Heart right ventricle (tissue), 16 donors: ENCODE measurements around the gene PITX2. TPM values are rescaled to one million over a fixed set of nuclear protein-coding genes. Genes with fewer than 3 reads are reported as not detected.

Experiments
- ATAC-seq, 8 donors: fragments of 200-7000 bp; cut with Tn5 transposase; one replicate each; pipeline ENCODE4 v1.9.1; 2020; ENCODE audit warnings: mild to moderate bottlenecking in 8 of 8, moderate library complexity in 8 of 8, moderate number of reproducible peaks in 1 of 8
- DNase-seq, 2 donors: peaks; one replicate each; pipeline ENCODE4 v3.0.0-alpha.2; 2020
- H3K27ac ChIP-seq, 10 donors: fragments of 200-600 bp; sonication (generic) in 2 of 10; one replicate each; pipeline versions ENCODE4 v1.5.0 to v1.8.0; 2020 to 2022; ENCODE audit warnings: mild to moderate bottlenecking in 3 of 10
- H3K27me3 ChIP-seq, 7 donors: fragments of 200-600 bp; one replicate each; pipeline ENCODE4 v1.8.0; 2021 to 2022; ENCODE audit warnings: mild to moderate bottlenecking in 2 of 7
- H3K36me3 ChIP-seq, 9 donors: fragments of 200-600 bp; sonication (generic) in 1 of 9; one replicate each; pipeline versions ENCODE4 v1.5.0 to v1.8.0; 2020 to 2022; ENCODE audit warnings: mild to moderate bottlenecking in 2 of 9
- H3K4me1 ChIP-seq, 9 donors: fragments of 200-600 bp; sonication (generic) in 1 of 9; one replicate each; pipeline versions ENCODE4 v1.5.0 to v1.8.0; 2020 to 2022; ENCODE audit warnings: mild to moderate bottlenecking in 4 of 9
- H3K4me3 ChIP-seq, 10 donors: fragments of 200-600 bp; sonication (generic) in 2 of 10; one replicate each; pipeline versions ENCODE4 v1.5.0 to v1.8.0; 2020 to 2022; ENCODE audit warnings: mild to moderate bottlenecking in 7 of 10, moderate library complexity in 2 of 10
- H3K9me3 ChIP-seq, 11 donors: fragments of 200-600 bp in 10 of 11; sonication (generic) in 2 of 11; one replicate each; pipeline versions ENCODE4 v1.5.0 to v1.8.0; 2013 to 2022; ENCODE audit warnings: mild to moderate bottlenecking in 2 of 11, control low read depth in 1 of 11, moderate library complexity in 1 of 11
- WGBS, 2 donors: extraction: QIAGEN DNeasy Blood & Tissue Kit; methylation state at CpG; one replicate each; pipeline ENCODE4 v1.1.7; 2013; ENCODE audit warnings: inconsistent platforms in 1 of 2; 5-methylcytosine and 5-hydroxymethylcytosine counted together
- intact Hi-C, 10 donors: fragments of 100-400 bp; cut with DNase I; formaldehyde crosslinking; loops; one replicate each; pipeline versions ENCODE4 v1.11.1 to v1.14.2; 2022
- polyA plus RNA-seq, 2 donors: library from polyadenylated mRNA; stranded (reverse); fragments of 200-250 nt; gene quantifications; one replicate each; pipeline ENCODE4 v1.2.3, GENCODE V29; 2013
- total RNA-seq, 10 donors: library from RNA; stranded (reverse); fragmentation: NEBNext Ultra II Directional in 3 of 10; extraction: Animal tissue kit (Norgen Biotek cat#: 25700) in 3 of 10; gene quantifications; one replicate each; pipeline versions ENCODE4 v1.2.1 to v1.2.4, GENCODE V29; 2021 to 2023
- TF ChIP-seq, protein P1 (sequence below), 9 donors: fragments of 200-600 bp; sonication (generic) in 2 of 9; IDR thresholded peaks; one replicate each; pipeline versions ENCODE4 v1.5.0 to v1.8.0; 2021 to 2022; ENCODE audit warnings: antibody characterized with exemption in 9 of 9, mild to moderate bottlenecking in 5 of 9, moderate library complexity in 1 of 9
- donor health status: Arrhythmogenic right ventricular cardiomyopathy.
- donor health status: ischemic (EF 13 %, LVEDD 7.1; RV severe dilation, severe dysfunction).
- donor health status: healthy with polysubstance abuse.
- donor health status: DM: no; HTN: yes; CAD: no.
- donor health status: DM: no; HTN: no; CAD: no.
- donor health status: ischemic (EF 25% LVEDD 6.9; RV normal size, moderate dysfunction).
- donor health status: ischemic (EF 25% LVEDD 5.7; RV mildly dilated, moderate dysfunction).
- donor health status: healthy.
- donor health status: DM: yes; HTN: yes; CAD: no.
- donor health status: Ischemic cardiomyopathy.
- donor health status: ischemic (EF 35%, LVEDD 5.7; RV mildly dilated, moderate dysfunction).
- donor health status: nonischemic (EF 11% LVEDD 7.7; RV severe dilation, severe dysfunction).
- donor health status: DM: yes; HTN: yes; CAD: no.
- donor health status: PGD.
- donor health status: ischemic (EF 29% LVEDD 5.4; RV normal size, mild dysfunction).
- donor health status: nonischemic (EF 23%, LVEDD 6.1; RV moderate dilation, normal function).

PITX2 gene
- total and polyA plus RNA-seq, 12 donors: 0.04 to 0.57 (median 0.10) TPM; not detected in 9

DNA sequence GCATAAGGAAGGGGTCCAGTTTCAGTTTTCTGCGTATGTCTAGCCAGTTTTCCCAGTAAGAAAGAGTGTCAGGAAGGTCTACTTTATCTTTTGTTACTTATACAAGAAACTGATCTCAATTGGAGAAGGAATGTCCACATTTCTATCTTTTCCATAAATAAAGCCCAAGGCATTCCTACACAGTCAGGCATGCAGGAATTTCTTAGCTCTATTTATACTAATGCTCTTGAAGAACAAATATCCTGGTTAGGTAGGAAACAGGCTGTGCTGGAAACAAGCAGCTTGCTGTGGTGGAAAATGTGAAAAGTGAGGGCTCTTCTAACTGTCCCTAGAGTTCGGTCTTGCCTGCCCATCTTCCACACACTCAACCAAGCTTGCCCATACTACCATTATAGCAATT is 37.9 kb upstream of the PITX2 start:
- ATAC-seq (no peak), DNase-seq (no peak)
- Histone ChIP-seq H3K36me3 (no peaks in the 10 kb centered on the region), H3K9me3 (peaks cover 0 to 10% (median 0%) of the 10 kb centered on the region in 11 donors), H3K4me1 (no peaks in the 10 kb centered on the region), H3K27me3 (peaks cover 0 to 26% (median 0%) of the 10 kb centered on the region in 7 donors), H3K27ac (no peak overlapping the region), H3K4me3 (no peak overlapping the region)
- TF ChIP-seq, protein P1, sequence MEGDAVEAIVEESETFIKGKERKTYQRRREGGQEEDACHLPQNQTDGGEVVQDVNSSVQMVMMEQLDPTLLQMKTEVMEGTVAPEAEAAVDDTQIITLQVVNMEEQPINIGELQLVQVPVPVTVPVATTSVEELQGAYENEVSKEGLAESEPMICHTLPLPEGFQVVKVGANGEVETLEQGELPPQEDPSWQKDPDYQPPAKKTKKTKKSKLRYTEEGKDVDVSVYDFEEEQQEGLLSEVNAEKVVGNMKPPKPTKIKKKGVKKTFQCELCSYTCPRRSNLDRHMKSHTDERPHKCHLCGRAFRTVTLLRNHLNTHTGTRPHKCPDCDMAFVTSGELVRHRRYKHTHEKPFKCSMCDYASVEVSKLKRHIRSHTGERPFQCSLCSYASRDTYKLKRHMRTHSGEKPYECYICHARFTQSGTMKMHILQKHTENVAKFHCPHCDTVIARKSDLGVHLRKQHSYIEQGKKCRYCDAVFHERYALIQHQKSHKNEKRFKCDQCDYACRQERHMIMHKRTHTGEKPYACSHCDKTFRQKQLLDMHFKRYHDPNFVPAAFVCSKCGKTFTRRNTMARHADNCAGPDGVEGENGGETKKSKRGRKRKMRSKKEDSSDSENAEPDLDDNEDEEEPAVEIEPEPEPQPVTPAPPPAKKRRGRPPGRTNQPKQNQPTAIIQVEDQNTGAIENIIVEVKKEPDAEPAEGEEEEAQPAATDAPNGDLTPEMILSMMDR (IDR thresholded peaks at IDR 0.05): no peak
- WGBS, 2 donors: 81 to 90% methylated on average over 2 of the region's 2 CpGs
- intact Hi-C loops: no loop called here

GRCh38 chr4:110654254-110654635 is 31.4 kb upstream of the PITX2 start:
- Histone ChIP-seq H3K4me3 (no peak overlapping the region), H3K9me3 (peaks cover 0 to 9% (median 0%) of the 10 kb centered on the region in 11 donors), H3K4me1 (no peaks in the 10 kb centered on the region), H3K36me3 (no peaks in the 10 kb centered on the region), H3K27me3 (peaks cover 0 to 24% (median 0%) of the 10 kb centered on the region in 7 donors), H3K27ac (no peak overlapping the region)
- no peak for DNase-seq
- no peak for ATAC-seq
- intact Hi-C loops: no loop called here
- TF ChIP-seq, protein P1 (IDR thresholded peaks at IDR 0.05): no peak

GRCh38 chr4:110653321-110654253 is 30.7 kb upstream of the PITX2 start:
- H3K4me3 ChIP-seq: no peak overlapping the region
- intact Hi-C loops: no loop called here
- peaks cover 0 to 22% (median 0%) of the 10 kb centered on the region in 7 donors for H3K27me3 ChIP-seq
- no peaks in the 10 kb centered on the region for H3K4me1 ChIP-seq
- no peak for DNase-seq
- 72% methylated on average over 6 of the region's 6 CpGs for WGBS, 2 donors
- TF ChIP-seq, protein P1 (IDR thresholded peaks at IDR 0.05): no peak
- H3K27ac ChIP-seq: no peak overlapping the region
- peaks cover 0 to 3% (median 0%) of the 10 kb centered on the region in 11 donors for H3K9me3 ChIP-seq
- ATAC-seq: no peak
- H3K36me3 ChIP-seq: no peaks in the 10 kb centered on the region

- 78 to 80% methylated on average over 1 of the region's 1 CpG for WGBS, 2 donors
- Histone ChIP-seq H3K27ac (no peak overlapping the region), H3K27me3 (peaks cover 14 to 83% (median 70%) of the 10 kb centered on the region in 7 donors), H3K4me3 (no peak overlapping the region), H3K4me1 (no peaks in the 10 kb centered on the region), H3K9me3 (no peaks in the 10 kb centered on the region), H3K36me3 (no peaks in the 10 kb centered on the region)
- no peak for DNase-seq
- TF ChIP-seq, protein P1 (IDR thresholded peaks at IDR 0.05): no peak
- no peak for ATAC-seq
- intact Hi-C loops: no loop called here
Observed at GRCh38 chr4:110644008-110644407, 21.1 kb upstream of the PITX2 start.
